Measurements from ENCODE around the gene DPP6.

DNA sequence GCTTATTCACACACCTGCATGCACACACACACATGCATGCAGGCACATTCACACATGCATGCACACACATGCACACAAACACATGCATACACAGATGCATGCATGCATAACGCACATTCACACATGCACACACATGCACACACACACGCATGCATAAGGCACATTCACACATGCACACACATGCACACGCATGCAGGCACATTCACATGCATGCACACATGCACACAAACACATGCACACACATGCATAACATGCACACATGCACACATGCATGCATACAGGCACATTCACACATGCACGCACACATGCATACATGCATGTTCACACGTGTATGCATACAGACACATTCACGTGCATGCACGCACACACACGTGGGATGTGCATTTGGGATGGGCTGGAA lies 784.9 kb downstream of the DPP6 start:
- no peak for TF ChIP-seq POLR2AphosphoS5 (IDR thresholded peaks at IDR 0.05; ENCODE audit: borderline replicate concordance, low read depth, low read length)
- no peak for TF ChIP-seq EZH2 (IDR thresholded peaks at IDR 0.05)
- no peak for TF ChIP-seq FOXP2 (optimal IDR thresholded peaks at IDR 0.05; ENCODE audit: control extremely low read depth, extremely low read length, insufficient read depth)
